HG03175 (cell line): ENCODE results near the gene ZBTB7A.
A peak's percentile ranks its signal among the peaks of the same experiment; 100 is the strongest.

Source experiments
- ATAC-seq: cut with Tn5 transposase; IDR thresholded peaks from one replicate; pipeline ENCODE4 v1.9.1; 2021; ENCODE audit warnings: mild to moderate bottlenecking, moderate library complexity; ENCODE audit not compliant: unreplicated experiment

Gene ZBTB7A

GRCh38 chr19:4069331-4069959 is 2.7 kb upstream of the ZBTB7A start:
- no peak for ATAC-seq

DNA sequence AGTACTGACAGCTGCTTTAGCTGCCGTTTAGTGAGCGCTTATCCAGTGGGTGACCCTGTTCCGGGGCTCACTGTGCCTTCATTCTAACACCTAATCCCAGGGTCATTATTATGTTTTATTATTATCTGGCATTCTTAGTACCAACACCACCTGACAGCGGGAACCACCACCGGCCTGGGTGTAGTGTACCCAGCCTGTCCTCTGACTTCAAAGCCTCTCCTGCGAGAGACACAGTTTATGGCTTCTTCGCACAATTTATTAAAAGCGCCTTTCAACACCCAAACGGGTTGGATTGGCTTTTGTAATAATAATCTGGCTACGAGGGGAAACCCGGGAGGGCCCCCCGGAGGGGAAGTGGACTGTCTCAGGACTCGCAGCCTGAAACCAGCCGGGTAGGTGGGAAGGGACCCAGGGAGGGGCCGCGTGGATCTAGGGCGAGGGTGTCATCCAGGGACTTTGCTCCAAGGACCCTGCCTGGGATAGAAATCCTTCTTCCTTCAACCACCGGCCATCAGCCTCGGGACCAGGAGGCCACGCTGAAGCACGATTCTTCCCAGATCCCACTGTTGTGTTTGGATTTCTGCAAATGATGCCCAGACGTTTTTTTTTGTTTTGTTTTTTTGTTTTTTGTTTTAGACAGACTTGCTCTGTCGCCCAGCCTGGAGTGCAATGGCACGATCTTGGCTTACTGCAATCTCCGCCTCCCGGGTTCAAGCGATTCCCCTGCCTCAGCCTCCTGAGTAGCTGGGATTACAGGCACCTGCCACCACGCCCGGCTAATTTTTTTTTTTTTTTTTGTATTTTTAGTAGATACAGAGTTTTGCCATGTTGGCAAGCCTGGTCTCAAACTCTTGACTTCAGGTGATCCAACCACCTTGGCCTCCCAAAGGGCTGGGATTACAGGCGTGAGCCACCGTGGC is 1.6 kb upstream of the ZBTB7A start:
- no peak for ATAC-seq

GRCh38 chr19:4067396-4068046 is 822 bp upstream of the ZBTB7A start:
- no peak for ATAC-seq

- ATAC-seq: no peak
Observed at GRCh38 chr19:4066176-4066606, 508 bp downstream of the ZBTB7A start.

DNA sequence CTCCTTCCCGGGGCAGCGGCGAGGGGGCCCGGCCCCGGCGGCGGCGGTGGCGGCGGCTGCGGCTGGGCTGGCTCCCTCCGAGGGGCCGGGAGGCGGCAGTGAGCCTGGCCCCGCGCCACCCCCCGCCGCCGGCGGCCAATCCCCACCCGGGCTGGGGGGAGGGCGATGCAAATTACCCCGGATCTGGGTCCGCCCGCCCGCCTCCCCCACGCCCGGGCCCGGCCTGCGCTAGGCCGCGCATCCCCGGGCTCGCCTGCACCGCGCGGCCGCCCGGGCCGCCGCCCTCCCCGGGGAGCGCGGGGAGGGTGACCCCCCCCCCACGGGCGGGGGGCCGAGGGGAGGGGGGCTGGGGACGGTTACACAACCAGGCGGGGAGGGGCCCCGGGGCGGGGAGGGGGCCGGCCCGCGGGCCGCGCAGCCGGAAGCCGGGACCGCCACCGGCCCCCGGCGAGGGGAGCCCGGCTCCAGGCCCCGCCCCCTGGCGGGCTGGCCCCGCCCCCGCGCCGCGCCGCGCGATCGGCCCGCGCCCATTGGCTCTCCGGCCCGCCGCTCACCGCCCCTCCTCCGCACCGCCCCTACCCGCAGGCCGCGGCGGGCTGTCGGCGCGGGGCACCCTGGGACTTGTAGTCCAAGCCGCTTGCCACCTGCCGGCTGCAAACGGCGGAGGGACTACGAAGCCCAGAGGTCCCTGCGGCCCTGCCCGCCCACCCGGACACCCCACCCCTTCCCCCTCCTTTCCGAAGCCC is 1.1 kb downstream of the ZBTB7A start:
- ATAC-seq: peak; percentile 61

- peak; percentile 8 for ATAC-seq
Observed at GRCh38 chr19:4064496-4065260, 2.0 kb downstream of the ZBTB7A start.

GRCh38 chr19:4064149-4064495 is 2.6 kb downstream of the ZBTB7A start:
- ATAC-seq: no peak

GRCh38 chr19:4063369-4064148 is 3.1 kb downstream of the ZBTB7A start:
- no peak for ATAC-seq

DNA sequence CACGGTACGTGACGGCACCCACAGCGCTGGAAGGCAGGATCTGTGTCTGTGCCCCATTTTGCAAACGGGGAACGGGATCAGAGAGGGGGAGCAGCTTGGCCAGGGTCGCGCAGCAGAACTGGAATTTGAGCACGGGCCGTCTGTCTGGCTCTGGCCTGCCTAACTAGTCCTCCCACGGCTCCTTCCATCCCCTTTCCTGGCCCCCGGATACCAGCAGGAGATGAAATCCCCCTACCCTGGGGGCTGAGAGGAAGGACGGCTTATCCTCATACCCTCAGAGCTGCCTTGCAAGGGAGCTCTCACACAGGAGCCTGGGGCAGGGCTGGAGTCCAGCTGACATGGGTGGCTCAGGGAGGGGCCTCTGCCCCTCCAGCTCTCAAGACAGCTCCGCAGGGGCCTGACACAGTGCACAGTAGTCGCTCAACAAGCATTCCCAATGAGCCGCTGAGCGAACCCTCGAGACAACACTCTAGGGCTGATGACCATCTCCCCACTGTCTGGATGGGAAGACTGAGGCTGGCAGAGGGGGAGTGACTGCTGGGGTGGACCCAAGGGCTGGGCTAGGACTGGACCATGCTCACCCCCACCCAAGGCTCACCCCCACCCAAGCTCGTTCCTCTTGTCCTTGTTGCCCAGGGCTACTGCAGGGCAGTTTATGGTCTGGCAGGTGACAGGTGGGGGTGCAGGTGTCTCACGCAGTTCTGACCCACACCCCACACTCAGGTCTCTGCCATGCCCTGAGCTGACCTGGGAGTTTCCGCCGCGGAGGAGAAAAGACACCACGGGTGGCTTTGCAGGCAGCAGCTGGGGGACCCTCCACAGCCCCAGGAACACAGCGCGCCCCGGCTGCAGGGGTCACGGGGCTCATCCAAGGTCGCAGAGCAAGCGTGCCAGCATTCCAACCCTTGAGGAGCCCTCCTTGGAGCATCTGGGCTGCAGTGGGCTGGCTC is 4.0 kb downstream of the ZBTB7A start:
- ATAC-seq: no peak

GRCh38 chr19:4061683-4062418 is 4.8 kb downstream of the ZBTB7A start:
- ATAC-seq: no peak

- ATAC-seq: no peak
Observed at GRCh38 chr19:4061178-4061682, 5.5 kb downstream of the ZBTB7A start.

GRCh38 chr19:4060621-4061177 is 6.0 kb downstream of the ZBTB7A start:
- no peak for ATAC-seq

DNA sequence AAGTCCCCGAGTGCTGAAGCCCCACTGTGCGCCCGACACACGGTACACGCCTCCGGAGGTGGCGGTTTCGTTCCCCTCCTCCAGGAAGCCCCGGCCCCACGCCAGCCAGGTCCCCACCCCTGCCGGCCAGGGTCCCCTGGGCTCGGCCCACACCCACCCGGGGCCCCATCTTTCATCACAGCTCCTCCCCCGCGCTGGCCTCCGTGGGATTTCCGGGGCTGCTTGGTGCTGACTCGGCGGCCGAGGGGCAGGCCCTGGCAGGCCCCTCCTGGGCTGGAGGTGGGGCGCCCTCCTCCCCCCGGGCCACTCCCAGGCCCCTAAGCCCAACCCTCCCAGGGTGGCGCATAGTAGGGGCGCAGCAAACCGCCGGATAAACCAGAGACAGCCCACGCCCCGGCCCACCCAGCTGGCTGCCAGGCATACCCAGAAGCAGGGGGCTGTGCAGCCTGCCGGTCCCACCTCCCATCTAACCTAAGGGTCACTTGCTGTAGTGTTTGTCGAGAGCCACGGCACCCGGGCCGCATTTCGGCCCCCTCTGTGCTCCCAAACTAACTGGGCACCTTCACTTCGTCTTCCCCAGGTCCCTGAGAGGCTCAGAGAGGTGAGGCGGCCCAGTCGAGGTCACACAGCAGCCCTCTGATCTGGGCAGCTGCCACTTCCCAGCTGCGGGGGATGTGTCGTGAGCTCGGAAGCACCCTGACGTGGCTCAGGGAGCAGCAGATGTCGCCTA is 6.6 kb downstream of the ZBTB7A start:
- ATAC-seq: peak; percentile 40

DNA sequence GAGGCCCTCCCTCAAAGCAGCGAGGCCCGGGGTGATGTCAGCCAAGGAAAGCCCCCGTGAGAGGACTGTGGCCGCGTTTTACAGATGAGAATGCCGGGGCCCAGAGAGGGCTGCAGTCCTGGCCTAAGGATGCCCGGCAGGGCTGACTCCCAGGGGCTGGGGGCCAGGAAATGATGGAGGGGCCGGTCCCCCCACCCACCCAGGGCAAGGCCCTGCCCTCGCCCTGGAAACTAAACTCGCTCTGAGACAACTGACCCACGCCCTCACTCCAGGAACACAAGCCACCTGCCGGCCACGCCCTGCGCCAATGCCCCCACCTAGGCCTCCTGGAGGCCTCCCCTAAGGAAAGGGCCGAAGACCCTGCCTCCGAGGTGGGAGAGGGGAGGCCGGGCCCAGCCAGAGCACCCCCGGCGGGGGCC is 7.2 kb downstream of the ZBTB7A start:
- ATAC-seq: peak; percentile 7

DNA sequence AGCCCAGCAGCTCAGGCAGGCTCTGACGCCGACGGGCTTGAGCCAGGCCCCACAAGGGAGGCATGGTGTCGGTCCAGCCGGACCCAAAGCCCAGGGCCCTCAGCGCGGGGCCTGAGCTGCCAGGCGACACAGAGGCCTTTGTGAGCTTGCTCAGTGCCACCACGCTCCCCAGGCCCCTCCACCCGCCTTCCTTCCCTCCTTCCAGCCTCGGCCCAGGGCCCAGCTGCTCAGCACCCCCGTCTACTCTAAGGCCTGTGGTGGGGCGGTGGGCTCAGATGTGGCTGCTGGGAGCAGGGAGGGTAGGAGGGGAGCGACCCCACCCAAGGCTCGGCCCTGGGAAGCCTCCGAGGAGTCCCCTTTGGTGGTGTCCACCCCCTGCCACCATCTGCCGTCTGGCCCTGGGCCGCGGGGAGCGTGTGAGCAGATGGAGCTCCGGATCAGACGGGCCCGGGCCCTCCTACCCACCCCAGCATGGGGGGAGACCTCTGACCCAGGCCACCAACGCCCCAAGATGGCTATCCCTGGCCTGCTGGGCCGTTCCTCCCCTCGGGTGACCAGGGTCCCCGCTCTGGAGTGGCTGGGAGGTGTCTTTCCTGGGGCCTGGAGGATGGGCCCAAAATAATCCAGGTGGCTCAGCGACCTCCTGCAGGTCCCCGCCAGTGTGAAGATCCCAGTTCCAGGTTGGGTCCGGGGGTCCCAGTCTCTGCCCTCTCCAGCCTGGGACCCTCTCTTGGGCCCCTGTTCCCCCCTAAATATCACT is 7.8 kb downstream of the ZBTB7A start:
- ATAC-seq: no peak
